HL-60 (cell line): Measurements from ENCODE around the gene SMOC2.

Source experiments
- DNase-seq, 2 experiments: peaks; one replicate each; pipeline ENCODE4 v3.0.0-alpha.2; 2010 to 2020; ENCODE audit warnings: low read depth in 1 of 2, low spot score in 1 of 2
- H3K27ac ChIP-seq: fragments of 250-450 bp; sonication (Bioruptor Pico); replicated peaks from 2 replicates; pipeline ENCODE4 v1.5.1; 2020; ENCODE audit warnings: mild to moderate bottlenecking, moderate library complexity
- H3K27me3 ChIP-seq: fragments of 250-450 bp; sonication (Bioruptor Pico); 2 replicates; pipeline ENCODE4 v1.5.1; 2021; ENCODE audit warnings: mild to moderate bottlenecking, moderate library complexity; ENCODE audit not compliant: insufficient read depth, poor library complexity, severe bottlenecking
- H3K4me3 ChIP-seq: replicated peaks from 2 replicates; pipeline ENCODE4 v1.5.1; 2011; ENCODE audit warnings: mild to moderate bottlenecking, control low read depth, low read length; ENCODE audit not compliant: insufficient read depth
- CTCF ChIP-seq: IDR thresholded peaks from one replicate; pipeline ENCODE4 v1.5.1; 2011; ENCODE audit warnings: low read length, control low read depth, inconsistent platforms; ENCODE audit not compliant: insufficient read depth
- GABPA ChIP-seq: IDR thresholded peaks from 2 replicates; pipeline ENCODE4 v1.6.1; 2012; ENCODE audit warnings: low read depth
- POLR2AphosphoS5 ChIP-seq: IDR thresholded peaks from 2 replicates; pipeline ENCODE4 v1.6.1; 2012; ENCODE audit warnings: low read depth
- REST ChIP-seq: IDR thresholded peaks from 2 replicates; pipeline ENCODE4 v1.6.1; 2012; ENCODE audit warnings: low read depth; ENCODE audit not compliant: insufficient replicate concordance
- SPI1 ChIP-seq: IDR thresholded peaks from 2 replicates; pipeline ENCODE4 v1.6.1; 2012; ENCODE audit warnings: low read depth, mild to moderate bottlenecking, borderline replicate concordance

SMOC2 gene

GRCh38 chr6:168395983-168396382 is 45.0 kb upstream of the SMOC2 start:
- DNase-seq, result no peak
- Histone ChIP-seq H3K27me3 (no peaks in the 10 kb centered on the region), H3K27ac (no peak overlapping the region), H3K4me3 (no peak overlapping the region)
- TF ChIP-seq POLR2AphosphoS5, result no peak
- TF ChIP-seq CTCF, result no peak

- Histone ChIP-seq H3K27ac (no peak overlapping the region), H3K4me3 (no peak overlapping the region), H3K27me3 (no peaks in the 10 kb centered on the region)
- DNase-seq, result no peak
- no peak for TF ChIP-seq SPI1
- no peak for TF ChIP-seq CTCF
- no peak for TF ChIP-seq GABPA
- TF ChIP-seq REST, result no peak
- TF ChIP-seq POLR2AphosphoS5, result no peak
Observed at GRCh38 chr6:168396561-168396960, 44.4 kb upstream of the SMOC2 start.

- H3K27ac ChIP-seq, result no peak overlapping the region
- no peak for TF ChIP-seq POLR2AphosphoS5
- TF ChIP-seq CTCF, result no peak
- no peak for TF ChIP-seq REST
- no peak overlapping the region for H3K4me3 ChIP-seq
- DNase-seq, result no peak
- H3K27me3 ChIP-seq, result no peaks in the 10 kb centered on the region
Observed at GRCh38 chr6:168397012-168397411, 44.0 kb upstream of the SMOC2 start.

GRCh38 chr6:168400037-168400436 is 40.9 kb upstream of the SMOC2 start:
- Histone ChIP-seq H3K27ac (no peak overlapping the region), H3K4me3 (no peak overlapping the region), H3K27me3 (no peaks in the 10 kb centered on the region)
- TF ChIP-seq POLR2AphosphoS5, result no peak
- no peak for TF ChIP-seq SPI1
- TF ChIP-seq REST, result no peak
- TF ChIP-seq CTCF, result no peak
- no peak for TF ChIP-seq GABPA
- DNase-seq, result no peak
